Astrocyte (in vitro differentiated cells and primary cell): Measurements from ENCODE around the gene ASCL5. TPM values are rescaled to one million over a fixed set of nuclear protein-coding genes. Genes with fewer than 3 reads are reported as not detected.

Experiments used
- DNase-seq: peaks from one replicate; pipeline ENCODE4 v3.0.0-alpha.2; 2010; ENCODE audit warnings: low read depth
- FAIRE-seq: peaks from 2 replicates; lab custom pipeline; 2011; peaks lifted over from hg19 to GRCh38; lab: Jason Lieb, UNC
- H2AFZ ChIP-seq: 2 replicates; pipeline ENCODE4 v1.6.0; 2012; ENCODE audit warnings: low read depth, low read length, inconsistent platforms
- H3K27ac ChIP-seq: 2 replicates; pipeline ENCODE4 v1.5.1; 2011; ENCODE audit warnings: low read depth, low read length, inconsistent platforms
- H3K27me3 ChIP-seq: 2 replicates; pipeline ENCODE4 v1.6.0; 2011; ENCODE audit warnings: low read length, inconsistent platforms; ENCODE audit not compliant: insufficient read depth
- H3K36me3 ChIP-seq: 2 replicates; pipeline ENCODE4 v1.5.1; 2011; ENCODE audit warnings: low read length, inconsistent platforms; ENCODE audit not compliant: insufficient read depth
- H3K4me1 ChIP-seq: 2 replicates; pipeline ENCODE4 v1.5.1; 2011; ENCODE audit warnings: low read length, inconsistent platforms; ENCODE audit not compliant: insufficient read depth
- H3K4me2 ChIP-seq: 2 replicates; pipeline ENCODE4 v1.6.0; 2012; ENCODE audit warnings: low read length, inconsistent platforms
- H3K4me3 ChIP-seq: 2 replicates; pipeline ENCODE4 v1.5.1; 2011; ENCODE audit warnings: low read depth, mild to moderate bottlenecking, low read length, inconsistent platforms; ENCODE audit not compliant: insufficient read depth
- H3K79me2 ChIP-seq: 2 replicates; pipeline ENCODE4 v1.6.0; 2012; ENCODE audit warnings: mild to moderate bottlenecking, low read length, inconsistent platforms; ENCODE audit not compliant: insufficient read depth
- H3K9ac ChIP-seq: 2 replicates; pipeline ENCODE4 v1.6.0; 2012; ENCODE audit warnings: mild to moderate bottlenecking, low read length, inconsistent platforms
- H3K9me3 ChIP-seq: 2 replicates; pipeline ENCODE4 v1.5.1; 2012; ENCODE audit warnings: low read depth, mild to moderate bottlenecking, low read length, inconsistent platforms; ENCODE audit not compliant: insufficient read depth
- H4K20me1 ChIP-seq: 2 replicates; pipeline ENCODE4 v1.6.0; 2012; ENCODE audit warnings: low read length, inconsistent platforms; ENCODE audit not compliant: insufficient read depth
- H3K27ac Mint-ChIP-seq: one replicate; pipeline ENCODE4 v1.8.0; 2021; ENCODE audit warnings: mild to moderate bottlenecking, mixed read lengths; ENCODE audit not compliant: unreplicated experiment
- H3K27me3 Mint-ChIP-seq: one replicate; pipeline ENCODE4 v1.8.0; 2021; ENCODE audit warnings: low read depth, mixed read lengths; ENCODE audit not compliant: unreplicated experiment
- H3K36me3 Mint-ChIP-seq: one replicate; pipeline ENCODE4 v1.8.0; 2021; ENCODE audit warnings: low read depth, mixed read lengths; ENCODE audit not compliant: unreplicated experiment
- H3K4me1 Mint-ChIP-seq: one replicate; pipeline ENCODE4 v1.8.0; 2021; ENCODE audit warnings: low read depth, mixed read lengths; ENCODE audit not compliant: unreplicated experiment
- H3K4me3 Mint-ChIP-seq: one replicate; pipeline ENCODE4 v1.8.0; 2021; ENCODE audit warnings: mild to moderate bottlenecking, moderate library complexity, mixed read lengths; ENCODE audit not compliant: unreplicated experiment
- H3K9me3 Mint-ChIP-seq: one replicate; pipeline ENCODE4 v1.8.0; 2021; ENCODE audit warnings: mild to moderate bottlenecking, mixed read lengths; ENCODE audit not compliant: unreplicated experiment
- EZH2 ChIP-seq: IDR thresholded peaks from 2 replicates; pipeline ENCODE4 v1.6.1; 2012; ENCODE audit warnings: mild to moderate bottlenecking, low read length, inconsistent platforms; ENCODE audit not compliant: insufficient read depth
- total RNA-seq: library from RNA; stranded (reverse); gene quantifications from 2 replicates; pipeline ENCODE4 v1.2.1, GENCODE V29; 2021
- TF ChIP-seq, protein P1 (sequence below): IDR thresholded peaks from 2 replicates; pipeline ENCODE4 v1.5.1; 2011; ENCODE audit warnings: low read depth, mild to moderate bottlenecking, inconsistent platforms, low read length, moderate library complexity; ENCODE audit not compliant: insufficient read depth

Gene ASCL5
- total RNA-seq, 1 donor from 2014 or later: not detected

DNA sequence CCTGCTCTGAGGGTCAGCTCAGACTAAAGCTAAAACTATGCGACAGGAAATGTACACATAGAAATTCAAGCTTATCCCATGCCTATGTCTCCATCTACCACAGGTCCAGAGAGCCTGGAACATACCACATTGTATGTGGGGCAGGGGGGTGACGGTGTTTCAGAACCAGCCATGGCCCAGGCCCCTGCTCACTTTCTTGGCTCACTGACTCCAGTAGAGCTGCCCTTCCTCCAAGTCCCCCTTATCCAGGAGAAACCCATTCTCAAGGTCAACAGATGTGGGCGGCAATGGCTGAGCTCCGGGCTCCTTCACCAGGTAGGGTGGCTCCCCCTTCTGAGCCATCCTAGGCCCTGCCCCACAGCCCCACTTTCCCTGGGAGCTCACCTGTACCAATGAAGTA, 35.7 kb downstream of the ASCL5 start:
- Histone ChIP-seq H2AFZ (no peak overlapping the region), H3K9ac (no peak overlapping the region), H3K9me3 (no peaks in the 10 kb centered on the region), H3K4me2 (no peak overlapping the region), H3K79me2 (no peaks in the 10 kb centered on the region), H3K36me3 (no peaks in the 10 kb centered on the region), H3K4me1 (no peaks in the 10 kb centered on the region), H3K27me3 (peaks cover 15% of the 10 kb centered on the region), H4K20me1 (no peaks in the 10 kb centered on the region), H3K4me3 (no peak overlapping the region), H3K27ac (no peak overlapping the region)
- H3K27ac Mint-ChIP-seq: no peak overlapping the region
- DNase-seq (no peak), FAIRE-seq (no peak)
- no peak overlapping the region for H3K4me3 Mint-ChIP-seq
- peaks cover 2% of the 10 kb centered on the region for H3K4me1 Mint-ChIP-seq
- peaks cover 39% of the 10 kb centered on the region for H3K27me3 Mint-ChIP-seq
- TF ChIP-seq EZH2: no peak
- TF ChIP-seq, protein P1, sequence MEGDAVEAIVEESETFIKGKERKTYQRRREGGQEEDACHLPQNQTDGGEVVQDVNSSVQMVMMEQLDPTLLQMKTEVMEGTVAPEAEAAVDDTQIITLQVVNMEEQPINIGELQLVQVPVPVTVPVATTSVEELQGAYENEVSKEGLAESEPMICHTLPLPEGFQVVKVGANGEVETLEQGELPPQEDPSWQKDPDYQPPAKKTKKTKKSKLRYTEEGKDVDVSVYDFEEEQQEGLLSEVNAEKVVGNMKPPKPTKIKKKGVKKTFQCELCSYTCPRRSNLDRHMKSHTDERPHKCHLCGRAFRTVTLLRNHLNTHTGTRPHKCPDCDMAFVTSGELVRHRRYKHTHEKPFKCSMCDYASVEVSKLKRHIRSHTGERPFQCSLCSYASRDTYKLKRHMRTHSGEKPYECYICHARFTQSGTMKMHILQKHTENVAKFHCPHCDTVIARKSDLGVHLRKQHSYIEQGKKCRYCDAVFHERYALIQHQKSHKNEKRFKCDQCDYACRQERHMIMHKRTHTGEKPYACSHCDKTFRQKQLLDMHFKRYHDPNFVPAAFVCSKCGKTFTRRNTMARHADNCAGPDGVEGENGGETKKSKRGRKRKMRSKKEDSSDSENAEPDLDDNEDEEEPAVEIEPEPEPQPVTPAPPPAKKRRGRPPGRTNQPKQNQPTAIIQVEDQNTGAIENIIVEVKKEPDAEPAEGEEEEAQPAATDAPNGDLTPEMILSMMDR: no peak
- H3K9me3 Mint-ChIP-seq: peaks cover 2% of the 10 kb centered on the region
- H3K36me3 Mint-ChIP-seq: peaks cover 1% of the 10 kb centered on the region

DNA sequence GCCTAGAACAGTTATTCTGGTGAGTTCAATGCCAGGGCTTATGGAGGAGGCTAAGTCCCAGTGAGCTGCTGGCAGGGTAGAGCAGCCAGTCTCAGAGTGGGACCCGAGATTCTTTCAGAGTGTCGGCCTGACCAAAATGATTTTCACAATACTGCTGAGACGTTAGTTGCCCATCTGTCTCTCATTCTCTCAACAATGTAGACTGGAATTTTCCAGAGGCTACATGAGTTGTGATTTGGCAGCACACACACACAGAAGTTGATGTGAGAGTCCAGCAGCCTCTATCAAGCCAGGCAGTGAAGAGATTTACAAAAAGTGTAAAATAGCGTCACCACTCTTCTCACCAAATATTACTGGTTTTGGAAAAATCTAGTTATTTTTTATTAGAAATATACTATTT, 36.4 kb downstream of the ASCL5 start:
- no peak for FAIRE-seq
- Histone ChIP-seq H3K36me3 (no peaks in the 10 kb centered on the region), H3K4me2 (no peak overlapping the region), H3K27me3 (peaks cover 11% of the 10 kb centered on the region), H3K9ac (no peak overlapping the region), H3K4me3 (no peak overlapping the region), H3K79me2 (no peaks in the 10 kb centered on the region), H3K4me1 (no peaks in the 10 kb centered on the region), H4K20me1 (no peaks in the 10 kb centered on the region), H3K9me3 (no peaks in the 10 kb centered on the region), H3K27ac (no peak overlapping the region), H2AFZ (no peak overlapping the region)
- TF ChIP-seq, protein P1: no peak
- TF ChIP-seq EZH2: no peak
- H3K4me1 Mint-ChIP-seq: peaks cover 2% of the 10 kb centered on the region
- H3K27me3 Mint-ChIP-seq: peaks cover 35% of the 10 kb centered on the region
- peaks cover 1% of the 10 kb centered on the region for H3K36me3 Mint-ChIP-seq
- no peak for DNase-seq
- H3K4me3 Mint-ChIP-seq: no peak overlapping the region
- no peak overlapping the region for H3K27ac Mint-ChIP-seq
- peaks cover 2% of the 10 kb centered on the region for H3K9me3 Mint-ChIP-seq

DNA sequence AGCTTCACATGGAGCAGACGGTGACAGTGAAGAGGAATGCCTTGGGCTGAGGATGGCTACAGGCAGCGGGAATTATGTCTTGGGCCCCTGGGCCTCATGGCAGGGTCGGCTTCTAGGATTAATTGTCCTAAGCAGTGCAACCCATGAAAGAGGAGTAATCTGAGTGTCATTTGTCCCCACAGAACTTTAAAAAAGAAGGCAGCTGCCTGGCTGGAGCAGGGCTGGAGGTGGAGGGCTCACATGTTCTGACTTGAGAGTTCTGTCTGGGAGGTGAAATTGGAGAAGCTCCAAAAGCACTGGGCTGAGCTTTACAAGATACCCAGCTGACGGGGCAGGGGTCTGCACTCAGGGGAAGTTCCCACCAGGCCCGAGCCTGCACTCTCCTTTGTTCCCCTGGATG, 37.4 kb downstream of the ASCL5 start:
- H3K36me3 Mint-ChIP-seq: peaks cover 1% of the 10 kb centered on the region
- no peak overlapping the region for H3K9ac ChIP-seq
- H4K20me1 ChIP-seq: no peaks in the 10 kb centered on the region
- no peaks in the 10 kb centered on the region for H3K9me3 ChIP-seq
- H3K4me3 ChIP-seq: no peak overlapping the region
- H3K9me3 Mint-ChIP-seq: peaks cover 2% of the 10 kb centered on the region
- H3K27me3 ChIP-seq: peaks cover 11% of the 10 kb centered on the region
- H3K36me3 ChIP-seq: no peaks in the 10 kb centered on the region
- H3K4me2 ChIP-seq: no peak overlapping the region
- H2AFZ ChIP-seq: no peak overlapping the region
- H3K4me1 Mint-ChIP-seq: peaks cover 2% of the 10 kb centered on the region
- H3K79me2 ChIP-seq: no peaks in the 10 kb centered on the region
- no peak overlapping the region for H3K4me3 Mint-ChIP-seq
- no peak for TF ChIP-seq EZH2
- TF ChIP-seq, protein P1: no peak
- peaks cover 36% of the 10 kb centered on the region for H3K27me3 Mint-ChIP-seq
- DNase-seq: no peak
- H3K27ac ChIP-seq: no peak overlapping the region
- no peak for FAIRE-seq
- no peak overlapping the region for H3K27ac Mint-ChIP-seq
- no peaks in the 10 kb centered on the region for H3K4me1 ChIP-seq
